Activated CD4-positive, CD25-positive, alpha-beta regulatory T cell (primary cell): ENCODE measurements around the gene USP43.
"Not testable (repeated sequence)": the region's sequence is repeated elsewhere in the genome, so short reads cannot be mapped to it uniquely, and the experiment has no call there.

Source experiments
- DNase-seq, 4 experiments: peaks; one replicate each; lab custom pipeline; 2025; lab: John Stamatoyannopoulos, UW

Gene USP43

GRCh38 chr17:9658593-9659211 lies 13.4 kb downstream of the USP43 start:
- no peak for DNase-seq

GRCh38 chr17:9661027-9661426 lies 15.7 kb downstream of the USP43 start:
- no peak for DNase-seq

DNA sequence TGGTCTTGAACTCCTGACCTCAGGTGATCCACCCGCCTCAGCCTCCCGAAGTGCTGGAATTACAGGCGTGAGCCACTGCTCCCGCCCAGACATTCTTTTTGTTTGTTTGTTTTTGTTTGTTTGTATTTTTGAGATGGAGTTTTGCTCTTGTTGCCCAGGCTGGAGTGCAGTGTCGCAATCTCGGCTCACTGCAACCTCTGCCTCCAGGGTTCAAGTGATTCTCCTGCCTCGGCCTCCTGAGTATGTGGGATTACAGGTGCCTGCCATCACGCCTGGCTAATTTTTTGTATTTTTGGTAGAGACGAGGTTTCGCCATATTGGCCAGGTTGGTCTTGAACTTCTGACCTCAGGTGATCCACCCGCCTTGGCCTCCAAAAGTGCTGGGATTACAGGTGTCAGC lies 18.2 kb downstream of the USP43 start:
- not testable (repeated sequence) for DNase-seq

DNA sequence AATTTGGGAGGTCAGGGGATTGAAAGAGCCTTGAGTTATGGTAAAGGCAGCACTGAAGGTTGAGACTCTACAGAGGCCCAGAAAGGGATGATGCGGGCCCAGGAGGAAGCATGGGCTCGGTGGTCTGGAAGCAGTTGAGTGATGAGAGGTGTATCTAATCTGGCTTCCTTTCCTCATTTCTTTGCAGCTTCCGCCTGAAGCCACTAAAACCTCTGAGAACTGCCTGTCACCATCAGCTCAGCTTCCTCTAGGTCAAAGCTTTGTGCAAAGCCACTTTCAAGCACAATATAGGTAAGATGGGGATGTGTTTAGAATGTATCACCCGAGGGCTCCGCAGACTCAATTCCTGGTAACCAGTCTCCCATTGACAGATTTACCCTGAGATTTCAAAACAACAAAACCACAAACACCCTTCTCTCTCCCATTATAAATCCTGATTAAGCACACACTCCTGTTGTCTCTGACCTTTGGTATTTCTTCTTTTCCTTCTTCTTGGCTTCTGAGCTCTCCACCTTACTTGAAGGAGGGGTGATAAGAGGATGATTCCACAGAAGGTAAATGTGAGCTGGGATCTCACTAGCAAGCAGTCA lies 21.2 kb downstream of the USP43 start:
- no peak for DNase-seq

GRCh38 chr17:9668517-9668916 lies 23.2 kb downstream of the USP43 start:
- no peak for DNase-seq

- DNase-seq = no peak
Observed at GRCh38 chr17:9669551-9670008, 24.3 kb downstream of the USP43 start.

DNA sequence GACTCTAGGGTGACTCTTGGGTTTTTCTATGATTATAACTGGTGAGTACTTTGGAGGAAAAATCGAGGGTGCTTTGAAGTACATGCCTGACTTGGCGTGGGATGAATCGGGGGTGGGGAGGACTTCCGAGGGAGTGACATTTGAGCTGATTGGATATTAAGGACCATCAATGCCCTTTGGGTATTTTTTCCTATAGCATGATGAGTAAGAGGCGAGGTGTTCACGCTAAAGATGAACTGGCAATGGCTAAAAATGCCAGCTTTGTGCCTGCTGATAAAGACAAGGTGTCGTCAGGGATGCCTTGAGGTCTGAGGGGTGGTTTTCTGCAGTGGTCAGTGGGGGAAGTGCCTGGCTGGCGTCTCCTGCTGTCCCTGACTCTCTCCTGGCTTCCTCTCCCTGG lies 25.3 kb downstream of the USP43 start:
- no peak for DNase-seq

DNA sequence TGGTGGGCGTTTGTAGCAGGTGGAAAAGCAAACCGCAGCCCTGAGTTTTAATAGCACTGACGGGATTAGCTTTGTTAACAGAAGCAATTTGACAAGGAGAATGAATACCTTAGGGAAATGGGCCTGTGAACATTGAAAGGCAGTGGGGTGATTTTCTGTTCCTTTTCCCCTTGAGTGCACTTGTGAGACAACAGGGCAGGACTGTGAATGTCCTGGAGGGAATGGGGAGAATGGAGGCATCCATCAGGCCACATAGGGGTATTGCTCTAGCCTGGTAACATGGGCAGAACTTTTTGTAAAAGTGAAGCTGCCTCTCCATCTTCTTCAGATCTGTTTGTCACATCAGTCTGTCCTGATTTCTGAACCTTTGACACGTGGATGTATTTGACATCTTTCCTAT lies 26.2 kb downstream of the USP43 start:
- DNase-seq = no peak

DNA sequence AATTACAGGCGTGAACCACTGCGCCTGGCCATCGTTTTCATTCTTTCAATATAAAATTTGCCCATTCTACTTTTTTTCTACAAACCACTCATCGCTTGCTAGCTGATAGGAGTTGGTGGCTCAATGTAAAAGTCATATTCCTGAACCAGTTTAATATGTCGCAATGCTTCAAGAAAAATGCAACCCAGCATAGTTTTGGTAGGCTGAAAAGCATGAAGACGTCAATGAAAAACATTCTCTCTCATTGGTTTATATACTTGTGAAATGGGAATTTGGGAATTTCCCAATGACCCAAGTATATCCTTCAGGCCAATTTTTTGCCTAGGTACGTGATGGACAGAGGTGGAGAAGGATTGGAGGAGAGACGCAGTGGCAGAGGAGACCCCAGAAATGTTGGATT lies 26.9 kb downstream of the USP43 start:
- DNase-seq = no peak

GRCh38 chr17:9672691-9673090 lies 27.4 kb downstream of the USP43 start:
- no peak for DNase-seq

- DNase-seq = no peak
Observed at GRCh38 chr17:9676084-9676483, 30.8 kb downstream of the USP43 start.

DNA sequence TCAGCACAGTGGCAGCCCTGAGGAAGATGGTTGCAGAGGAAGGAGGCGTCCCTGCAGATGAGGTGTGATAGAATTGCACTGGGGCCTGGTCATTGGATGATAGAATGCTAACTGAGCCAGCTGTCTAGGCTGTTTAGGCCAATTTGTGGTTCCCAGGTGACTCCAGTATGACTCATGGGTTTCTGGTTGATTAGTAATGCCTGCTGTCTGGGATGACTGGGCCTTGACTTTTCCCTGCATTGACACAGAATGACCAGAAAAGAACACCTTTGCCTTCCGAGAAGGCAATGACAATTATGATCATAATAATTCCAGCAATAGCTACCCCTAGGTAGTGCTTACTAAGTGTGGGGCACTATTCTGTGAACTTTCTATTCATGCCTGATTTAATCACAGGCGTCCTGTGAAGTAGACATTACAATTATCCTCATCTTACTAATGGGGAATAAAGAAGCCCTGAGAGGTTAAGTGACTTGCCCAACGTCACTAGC lies 31.5 kb downstream of the USP43 start:
- DNase-seq = no peak

DNA sequence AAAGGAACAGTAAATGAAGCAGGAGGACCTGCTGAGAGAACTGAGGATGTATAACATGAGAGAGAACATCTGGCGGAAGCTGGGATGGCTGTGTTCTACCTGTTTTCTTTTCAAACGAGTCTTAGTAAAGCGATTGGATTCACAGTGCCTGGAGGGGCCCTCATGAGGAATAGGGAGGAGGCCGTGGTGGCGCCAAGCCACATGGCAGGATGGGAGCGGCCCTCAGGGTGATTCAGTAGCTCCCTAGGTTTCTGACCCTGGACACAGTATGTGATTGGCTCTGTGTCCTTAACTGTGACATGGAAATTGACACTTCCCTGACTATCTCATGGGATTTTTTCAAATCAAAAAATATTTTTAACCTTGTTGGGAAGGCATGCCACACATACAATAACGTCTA lies 32.1 kb downstream of the USP43 start:
- no peak for DNase-seq

DNA sequence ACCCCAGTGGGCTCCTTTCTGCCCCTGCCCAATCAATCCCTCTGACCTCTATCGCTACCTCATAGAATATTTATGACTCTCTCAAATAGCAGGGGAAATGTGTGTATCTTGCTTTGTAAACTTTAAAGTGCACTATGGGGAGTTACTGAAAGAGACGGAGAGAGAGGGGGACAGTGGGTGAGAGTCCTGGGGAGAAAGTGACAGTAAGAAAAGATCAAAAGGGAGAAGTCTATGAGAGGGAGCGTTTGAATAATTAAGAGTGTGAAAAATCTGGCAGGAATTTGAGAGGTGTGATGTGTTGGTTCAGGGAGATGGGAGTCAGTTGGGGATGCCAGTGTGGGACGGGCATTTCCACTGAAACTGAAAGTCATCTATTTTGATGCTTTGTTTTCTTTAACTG lies 32.6 kb downstream of the USP43 start:
- DNase-seq = no peak

GRCh38 chr17:9684955-9685621 lies 39.8 kb downstream of the USP43 start:
- no peak for DNase-seq

DNA sequence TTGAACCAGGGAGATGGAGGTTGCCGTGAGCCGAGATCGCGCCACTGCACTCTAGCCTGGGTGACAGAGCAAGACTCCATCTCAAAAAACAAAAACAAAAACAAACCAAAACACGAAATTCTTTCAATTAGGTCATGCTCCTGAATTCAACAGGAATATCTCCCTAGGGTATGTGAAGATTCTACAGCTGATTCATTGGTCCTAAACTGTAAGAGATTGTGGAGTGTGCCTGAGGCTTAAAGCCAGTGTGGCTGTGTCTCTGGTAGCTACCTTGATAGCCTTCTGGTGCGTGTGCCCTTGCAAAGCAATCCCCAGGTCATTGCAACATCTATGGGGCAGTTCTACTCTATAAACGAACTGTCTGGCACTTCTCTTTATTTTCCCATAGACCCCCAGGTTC lies 48.4 kb downstream of the USP43 start:
- no peak for DNase-seq

DNA sequence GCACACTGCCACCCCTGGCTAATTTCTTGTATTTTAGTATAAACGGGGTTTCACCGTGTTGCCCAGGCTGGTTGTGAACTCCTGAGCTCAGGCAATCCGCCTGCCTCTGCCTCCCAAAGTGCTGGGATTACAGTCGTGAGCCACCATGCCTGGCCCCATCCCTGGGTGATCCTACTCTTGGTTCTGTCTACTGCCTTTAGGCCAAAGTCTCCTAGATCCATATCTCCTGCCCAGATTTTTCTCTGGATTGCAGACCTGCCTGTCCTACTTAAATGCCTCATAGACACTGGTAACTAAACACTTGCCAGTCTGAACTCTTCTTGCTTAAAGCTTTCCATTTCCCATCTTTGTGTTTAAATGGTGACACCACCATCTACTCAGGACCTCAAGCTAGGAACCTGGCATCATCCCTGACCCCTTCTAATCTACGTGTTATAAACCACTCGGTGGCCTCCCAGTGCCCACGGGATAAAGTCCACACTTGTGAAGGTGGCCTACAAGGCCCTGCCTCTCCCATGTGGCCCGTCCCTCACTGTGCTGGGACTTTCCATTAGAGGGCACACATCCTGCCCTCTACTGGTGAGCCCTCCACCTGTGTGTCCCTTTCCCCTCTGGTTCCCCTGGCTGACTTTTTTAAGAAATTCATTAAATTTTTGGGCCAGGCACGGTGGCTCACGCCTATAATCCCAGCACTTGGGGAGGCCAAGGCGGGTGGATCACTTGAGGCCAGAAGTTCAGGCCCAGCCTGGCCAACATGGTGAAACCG lies 51.1 kb downstream of the USP43 start:
- DNase-seq = no peak

- DNase-seq = no peak
Observed at GRCh38 chr17:9700136-9700535, 54.8 kb downstream of the USP43 start.

- no peak for DNase-seq
Observed at GRCh38 chr17:9700754-9701476, 55.6 kb downstream of the USP43 start.

DNA sequence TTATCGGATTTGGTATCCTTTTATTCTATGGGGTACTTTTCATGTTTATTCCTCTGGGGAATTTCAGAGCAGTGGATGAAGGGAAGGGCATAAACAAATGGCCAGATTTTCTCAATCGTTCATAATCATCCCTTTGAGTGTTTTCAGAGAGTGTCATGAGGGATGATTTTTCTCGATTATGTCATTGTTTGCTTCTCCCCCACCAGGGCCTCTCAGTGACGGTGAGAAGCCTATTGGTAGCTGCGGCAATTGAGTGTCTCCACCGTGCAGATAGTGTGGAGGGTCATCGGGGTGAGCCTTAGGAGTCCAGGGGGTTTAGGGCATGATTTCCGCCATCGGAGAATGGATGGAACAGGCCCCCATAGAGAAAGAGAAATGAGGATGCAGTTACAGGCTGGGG lies 57.2 kb downstream of the USP43 start:
- DNase-seq = no peak

- no peak for DNase-seq
Observed at GRCh38 chr17:9702914-9703780, 57.8 kb downstream of the USP43 start.
